ENCODE data around the gene DLGAP1.

DNA sequence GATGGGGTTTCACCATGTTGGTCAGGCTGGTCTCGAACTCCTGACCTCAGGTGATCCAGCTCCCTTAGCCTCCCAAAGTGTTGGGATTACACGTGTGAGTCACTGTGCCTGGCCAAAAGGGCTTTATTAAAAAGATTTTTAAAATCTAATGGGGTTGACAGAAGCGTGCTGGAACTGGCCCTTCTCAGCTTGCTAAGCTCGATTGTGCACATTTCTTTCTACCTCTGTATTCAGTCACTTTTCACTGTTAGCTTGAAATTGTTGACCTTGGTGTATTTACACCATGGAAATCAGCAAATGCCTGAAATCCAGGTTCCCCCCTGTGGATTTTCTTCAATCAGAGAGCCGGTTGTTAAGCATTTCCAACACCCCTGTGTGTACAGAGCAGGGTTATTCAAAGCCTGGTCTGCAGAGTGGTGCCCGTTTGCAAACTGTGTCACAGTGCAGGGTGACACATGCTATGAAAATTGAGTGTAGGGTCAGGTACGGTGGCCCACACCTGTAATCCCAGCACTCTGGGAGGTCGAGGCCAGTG, 864.9 kb downstream of the DLGAP1 start:
- TF ChIP-seq, protein P1, sequence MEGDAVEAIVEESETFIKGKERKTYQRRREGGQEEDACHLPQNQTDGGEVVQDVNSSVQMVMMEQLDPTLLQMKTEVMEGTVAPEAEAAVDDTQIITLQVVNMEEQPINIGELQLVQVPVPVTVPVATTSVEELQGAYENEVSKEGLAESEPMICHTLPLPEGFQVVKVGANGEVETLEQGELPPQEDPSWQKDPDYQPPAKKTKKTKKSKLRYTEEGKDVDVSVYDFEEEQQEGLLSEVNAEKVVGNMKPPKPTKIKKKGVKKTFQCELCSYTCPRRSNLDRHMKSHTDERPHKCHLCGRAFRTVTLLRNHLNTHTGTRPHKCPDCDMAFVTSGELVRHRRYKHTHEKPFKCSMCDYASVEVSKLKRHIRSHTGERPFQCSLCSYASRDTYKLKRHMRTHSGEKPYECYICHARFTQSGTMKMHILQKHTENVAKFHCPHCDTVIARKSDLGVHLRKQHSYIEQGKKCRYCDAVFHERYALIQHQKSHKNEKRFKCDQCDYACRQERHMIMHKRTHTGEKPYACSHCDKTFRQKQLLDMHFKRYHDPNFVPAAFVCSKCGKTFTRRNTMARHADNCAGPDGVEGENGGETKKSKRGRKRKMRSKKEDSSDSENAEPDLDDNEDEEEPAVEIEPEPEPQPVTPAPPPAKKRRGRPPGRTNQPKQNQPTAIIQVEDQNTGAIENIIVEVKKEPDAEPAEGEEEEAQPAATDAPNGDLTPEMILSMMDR (IDR thresholded peaks at IDR 0.05), result no peak
- TF ChIP-seq EZH2 (IDR thresholded peaks at IDR 0.05) (no peak), EZH2phosphoT487 (IDR thresholded peaks at IDR 0.05) (no peak)
